Stimulated activated CD8-positive, alpha-beta memory T cell treated with anti-CD3 and anti-CD28 coated beads, Interleukin-15, amount 100 ng/mL, for 4 hours (primary cell): ENCODE data around the gene SLC10A7.

Source experiments
- DNase-seq, 2 donors: peaks; one replicate each; pipeline ENCODE4 v3.0.0-alpha.2; 2020; ENCODE audit warnings: low read depth in 2 of 2

Gene SLC10A7

GRCh38 chr4:146495269-146495668, 26.5 kb downstream of the SLC10A7 start:
- no peak for DNase-seq

DNA sequence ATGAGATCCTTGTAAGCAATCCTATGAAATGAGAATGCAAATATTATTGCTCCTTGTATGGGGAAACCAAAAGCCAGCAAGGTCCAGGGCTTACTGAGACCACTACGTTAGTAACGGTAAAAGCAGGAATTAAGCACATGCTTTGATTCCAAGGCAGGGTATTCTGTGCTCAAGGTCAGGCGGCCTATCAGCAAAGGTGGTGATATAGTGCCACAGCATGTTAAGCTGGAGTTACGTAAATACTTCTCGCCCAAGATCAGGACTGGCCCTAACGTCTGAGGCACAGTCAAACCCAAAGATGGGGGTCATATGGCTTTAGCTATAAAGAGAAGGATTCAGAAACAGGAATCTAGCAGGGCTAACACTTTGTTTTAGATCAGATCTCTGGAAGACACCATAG, 27.6 kb downstream of the SLC10A7 start:
- DNase-seq, result no peak

DNA sequence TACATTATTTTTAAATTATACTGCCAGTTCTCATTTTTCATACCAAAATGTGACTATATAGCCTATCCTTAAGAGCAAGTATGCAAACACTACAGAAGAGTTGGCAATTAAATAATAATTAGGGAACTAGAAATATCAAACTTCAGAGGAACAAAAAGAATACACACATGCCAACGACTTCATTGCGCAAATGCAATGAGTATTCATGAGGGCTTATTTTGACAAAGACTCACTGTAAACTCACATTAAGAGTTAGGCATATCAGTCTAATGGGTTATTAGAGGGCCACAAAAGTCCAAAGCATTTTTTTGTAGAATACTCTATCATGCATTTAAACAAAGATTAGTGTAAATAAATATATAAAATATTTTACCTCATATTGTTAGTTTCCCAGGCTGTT, 31.6 kb downstream of the SLC10A7 start:
- DNase-seq, result no peak

DNA sequence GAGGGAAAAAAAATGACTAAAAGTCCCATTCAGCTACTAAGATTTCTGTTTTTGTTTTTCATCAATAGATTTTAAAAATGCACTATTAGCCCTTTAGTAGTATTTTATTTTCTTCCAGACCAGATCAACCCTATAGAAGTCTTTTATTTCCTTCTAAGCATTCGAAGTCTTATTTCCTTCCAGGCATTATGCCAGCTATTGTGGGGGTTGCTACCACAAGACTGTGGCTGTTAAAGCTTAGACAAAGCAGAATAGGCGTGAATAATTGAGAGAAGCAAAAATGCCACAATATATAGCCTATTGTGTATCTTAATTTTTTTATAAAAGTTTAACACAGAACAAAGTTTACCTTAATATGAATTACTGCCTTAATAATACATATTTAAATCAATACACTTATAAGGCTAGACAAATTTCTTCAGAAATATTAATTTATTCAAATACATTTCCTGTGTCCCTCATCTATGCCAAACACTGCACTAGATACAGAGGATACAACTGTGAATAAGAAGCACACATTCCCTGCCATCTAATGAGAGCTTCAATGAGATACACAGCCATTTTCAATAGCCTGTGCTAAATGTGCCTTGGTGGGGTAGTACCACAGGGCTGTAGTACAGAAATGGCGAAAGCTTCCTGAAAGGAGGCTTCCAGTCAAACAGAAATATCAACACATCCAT, 33.1 kb downstream of the SLC10A7 start:
- DNase-seq, result no peak

DNA sequence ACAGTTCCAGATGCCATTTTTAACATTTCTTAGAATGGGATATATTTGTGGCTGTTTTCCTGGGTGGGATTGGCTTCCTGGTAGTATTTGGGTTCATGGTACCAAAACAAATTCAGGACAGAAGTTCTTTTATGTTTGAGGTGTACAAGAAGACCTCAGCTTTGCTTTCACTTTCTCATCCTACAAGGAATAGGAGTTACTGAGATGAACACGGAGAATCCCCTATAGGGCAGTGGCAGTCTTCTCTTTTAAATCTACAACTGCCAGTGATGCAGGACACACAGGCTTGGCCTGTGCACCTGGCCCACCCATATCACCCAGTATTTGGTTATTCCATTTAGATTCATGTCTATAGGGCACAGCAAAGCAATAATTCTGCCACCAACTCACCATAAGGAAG, 35.2 kb downstream of the SLC10A7 start:
- DNase-seq, result no peak

DNA sequence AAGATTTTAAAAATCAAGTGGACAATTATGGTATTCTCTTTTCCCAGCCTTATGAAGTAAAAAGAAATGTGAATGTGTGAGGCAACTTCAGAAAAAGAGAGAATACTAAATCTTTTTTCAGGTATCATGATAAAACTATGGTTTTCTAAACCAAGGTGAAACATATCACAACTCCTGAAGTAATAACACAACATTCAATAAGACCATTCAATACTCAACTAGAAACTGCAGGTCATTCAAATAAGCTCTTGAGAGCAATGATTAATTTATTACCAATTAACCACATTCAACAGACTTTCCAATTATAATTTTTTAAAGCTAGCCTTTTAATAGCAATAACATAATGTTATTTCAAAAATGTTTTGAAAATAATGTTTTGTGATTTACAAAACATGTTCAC, 35.8 kb downstream of the SLC10A7 start:
- no peak for DNase-seq

DNA sequence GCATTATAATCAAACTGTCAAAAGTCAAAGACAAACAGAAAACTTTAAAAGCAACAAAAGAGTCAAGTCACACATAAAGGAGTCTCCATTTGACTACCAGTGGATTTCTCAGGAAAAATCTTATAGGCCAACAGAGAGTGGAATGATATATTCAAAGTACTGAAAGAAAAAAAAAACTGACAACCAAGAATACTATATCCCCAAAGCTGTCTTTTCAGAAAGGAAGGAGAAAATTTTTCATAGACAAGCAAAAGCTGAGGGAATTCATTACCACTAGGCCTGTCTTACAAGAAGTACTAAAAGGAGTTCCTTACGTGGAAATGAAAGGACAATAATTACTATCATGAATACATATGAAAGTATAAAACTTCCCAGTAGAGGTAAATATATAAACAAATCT, 39.0 kb downstream of the SLC10A7 start:
- no peak for DNase-seq

DNA sequence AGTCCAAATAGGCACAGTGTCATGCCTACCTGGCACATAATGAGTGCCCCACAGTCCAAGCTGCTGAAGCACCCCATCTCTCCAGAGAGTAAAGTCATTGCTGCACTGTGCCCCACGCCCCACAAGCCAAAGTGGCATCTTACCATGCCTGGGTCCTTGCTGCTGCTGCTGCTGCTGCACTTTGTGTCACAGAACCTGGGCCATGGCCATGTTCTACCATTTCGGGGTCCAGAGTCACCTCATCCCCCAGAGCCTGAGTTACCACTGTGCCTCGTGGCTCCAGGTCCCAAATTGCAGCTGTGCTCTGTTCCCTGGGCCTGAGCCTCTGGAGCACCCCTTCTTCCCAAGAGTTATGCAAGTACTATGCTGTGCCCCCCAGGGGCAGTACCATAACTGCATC, 40.5 kb downstream of the SLC10A7 start:
- DNase-seq, result no peak

GRCh38 chr4:146478009-146478408, 43.7 kb downstream of the SLC10A7 start:
- DNase-seq, result no peak

GRCh38 chr4:146477054-146477453, 44.7 kb downstream of the SLC10A7 start:
- no peak for DNase-seq

GRCh38 chr4:146472404-146472803, 49.3 kb downstream of the SLC10A7 start:
- DNase-seq, result no peak

DNA sequence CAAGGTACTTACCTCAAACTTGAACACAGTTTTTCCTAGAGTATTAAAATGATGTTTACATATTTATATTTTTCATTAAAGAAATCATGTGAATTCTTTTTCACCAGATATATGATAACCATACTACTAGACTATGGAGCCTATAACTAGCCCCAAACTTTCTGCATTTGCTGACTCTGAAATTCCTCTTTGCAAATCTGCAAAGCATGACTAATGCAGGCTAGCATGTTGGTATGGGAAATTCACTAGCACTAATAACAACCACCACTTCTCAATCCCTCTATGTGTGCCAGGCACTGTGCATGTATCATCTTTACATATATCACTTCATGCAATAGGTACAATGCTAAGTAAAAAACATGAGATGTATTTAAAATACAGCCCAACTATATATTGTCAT, 51.1 kb downstream of the SLC10A7 start:
- DNase-seq, result no peak

- no peak for DNase-seq
Measured at GRCh38 chr4:146469022-146469421, 52.7 kb downstream of the SLC10A7 start.

- no peak for DNase-seq
Measured at GRCh38 chr4:146465628-146466027, 56.1 kb downstream of the SLC10A7 start.

GRCh38 chr4:146462251-146462650, 59.5 kb downstream of the SLC10A7 start:
- DNase-seq, result no peak

DNA sequence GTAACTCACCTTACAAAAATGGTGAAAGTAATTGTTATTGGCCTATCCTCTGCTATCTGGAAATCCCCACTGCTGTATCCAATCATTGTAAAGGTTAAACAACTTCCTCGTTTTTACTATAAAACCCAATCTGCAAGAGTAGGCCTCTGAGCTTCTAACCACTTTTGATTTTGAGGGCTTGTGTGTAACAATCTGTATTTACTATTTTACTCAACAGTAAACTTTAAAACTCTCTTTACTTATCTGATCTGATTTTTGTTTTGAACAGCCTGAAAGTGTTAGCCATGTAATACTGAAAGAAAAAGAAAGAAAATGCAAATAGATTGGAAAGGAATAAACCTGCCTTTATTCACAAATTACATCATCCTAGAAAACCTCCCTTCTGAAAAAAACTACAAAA, 63.1 kb downstream of the SLC10A7 start:
- no peak for DNase-seq

GRCh38 chr4:146456681-146457080, 65.1 kb downstream of the SLC10A7 start:
- DNase-seq, result no peak

DNA sequence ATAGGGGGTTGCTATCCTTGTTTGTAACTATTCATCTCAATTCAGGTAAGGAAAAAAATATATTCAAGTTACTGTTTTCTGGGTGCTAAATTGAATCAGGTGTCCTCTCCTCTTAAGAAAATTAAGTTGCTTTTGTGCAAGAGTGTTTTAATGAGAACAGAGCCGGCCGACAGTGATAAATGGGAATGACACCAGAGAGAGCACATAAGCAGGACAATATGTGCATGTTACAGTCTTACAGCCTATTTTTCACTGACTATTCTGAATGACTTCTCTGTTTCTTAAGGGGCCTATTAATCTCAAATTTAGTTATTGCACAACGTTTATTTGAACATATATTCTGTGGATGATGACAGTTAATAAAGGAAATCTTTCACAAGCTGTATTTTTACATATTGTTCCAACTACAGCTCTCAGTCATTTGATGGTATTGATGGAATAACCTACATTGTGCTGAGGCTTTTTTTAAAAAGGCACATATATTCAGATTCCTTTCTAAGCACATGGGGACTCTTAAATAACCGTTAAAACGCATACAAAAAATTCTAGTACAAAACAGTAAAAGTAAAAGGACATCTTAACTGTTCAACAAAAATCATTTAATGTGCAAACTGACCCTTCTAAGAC, 68.4 kb downstream of the SLC10A7 start:
- DNase-seq, result no peak

GRCh38 chr4:146450524-146450923, 71.2 kb downstream of the SLC10A7 start:
- DNase-seq, result no peak

DNA sequence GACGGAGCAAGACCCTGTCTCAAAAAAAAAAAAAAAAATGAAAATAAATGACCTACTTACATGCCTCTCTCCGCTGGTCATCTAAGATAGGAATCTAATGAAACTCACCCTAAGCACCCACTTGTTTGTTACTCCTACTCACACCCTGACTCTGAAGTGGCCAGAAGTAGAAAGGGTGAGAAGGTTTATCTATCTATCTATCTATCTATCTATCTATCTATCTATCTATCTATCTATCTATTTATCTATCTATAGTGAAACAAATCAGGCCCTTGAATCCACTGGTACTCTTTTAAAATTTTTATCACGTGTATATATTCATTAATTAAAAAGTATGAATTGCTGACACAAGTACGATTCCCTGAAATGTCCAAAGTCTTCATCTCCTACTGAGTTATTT, 75.2 kb downstream of the SLC10A7 start:
- no peak for DNase-seq

DNA sequence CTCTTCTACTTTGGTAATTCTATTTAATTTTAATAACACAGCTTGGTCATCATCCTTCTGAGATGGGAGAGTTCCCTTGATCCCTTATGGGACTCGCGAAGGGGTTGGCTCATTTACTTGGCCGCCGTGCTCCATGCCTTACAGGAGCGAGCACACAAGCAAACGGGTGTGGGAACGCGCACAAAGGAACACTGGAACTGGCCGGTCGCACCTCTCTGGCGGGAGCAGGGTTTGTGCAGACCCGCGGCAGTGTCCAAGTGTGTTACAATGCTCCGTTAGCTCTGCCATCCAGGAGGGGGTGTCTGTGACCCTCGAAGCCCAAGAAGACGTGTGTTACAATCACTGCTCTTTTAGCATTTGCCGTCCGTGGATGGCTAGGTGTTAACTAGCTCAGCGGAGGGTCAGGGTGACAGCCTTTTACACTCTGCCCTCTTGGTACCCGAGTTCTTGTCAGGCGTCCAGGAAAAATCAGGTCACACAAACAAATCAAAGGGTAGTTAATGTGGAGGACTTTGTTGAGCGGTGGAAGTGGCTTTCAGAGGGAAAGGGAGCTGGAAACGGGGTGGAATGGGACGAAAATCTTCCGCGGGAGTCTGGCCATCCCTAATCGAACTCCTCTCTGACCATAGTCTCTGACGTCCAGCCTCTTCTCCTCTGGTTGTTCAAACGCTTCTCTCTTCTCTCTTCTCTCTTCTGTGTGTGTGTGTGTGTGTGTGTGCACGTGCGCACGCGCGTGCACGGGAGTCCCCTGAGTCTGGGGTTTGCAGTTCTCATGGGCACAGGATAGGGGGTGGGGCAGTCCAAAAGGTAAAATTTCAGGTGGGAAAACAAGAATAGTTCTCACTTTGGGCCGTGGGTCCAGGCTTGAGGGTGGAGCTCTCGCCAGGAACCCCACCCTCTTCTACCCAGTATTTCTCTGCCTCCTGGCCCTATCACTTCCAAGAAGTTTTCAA, 76.3 kb downstream of the SLC10A7 start:
- no peak for DNase-seq

DNA sequence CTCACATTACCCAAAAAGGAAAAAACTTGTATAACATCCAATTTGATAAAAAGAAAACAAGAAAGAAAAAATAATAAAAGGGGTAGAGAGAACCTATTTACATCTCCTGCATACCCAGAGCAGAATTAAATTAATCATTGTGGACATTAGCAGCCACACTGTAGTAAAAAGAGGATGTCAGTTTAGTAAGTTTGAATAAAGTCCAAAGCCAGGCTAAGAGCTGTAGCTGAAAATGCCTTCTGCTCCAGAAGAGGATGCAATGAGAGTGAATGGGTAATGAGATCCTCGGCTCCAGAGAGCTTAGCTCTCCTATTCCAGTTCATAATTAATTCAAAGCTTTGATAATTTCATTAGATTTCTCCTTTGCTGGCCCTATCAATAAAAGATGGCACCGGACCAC, 78.2 kb downstream of the SLC10A7 start:
- no peak for DNase-seq

DNA sequence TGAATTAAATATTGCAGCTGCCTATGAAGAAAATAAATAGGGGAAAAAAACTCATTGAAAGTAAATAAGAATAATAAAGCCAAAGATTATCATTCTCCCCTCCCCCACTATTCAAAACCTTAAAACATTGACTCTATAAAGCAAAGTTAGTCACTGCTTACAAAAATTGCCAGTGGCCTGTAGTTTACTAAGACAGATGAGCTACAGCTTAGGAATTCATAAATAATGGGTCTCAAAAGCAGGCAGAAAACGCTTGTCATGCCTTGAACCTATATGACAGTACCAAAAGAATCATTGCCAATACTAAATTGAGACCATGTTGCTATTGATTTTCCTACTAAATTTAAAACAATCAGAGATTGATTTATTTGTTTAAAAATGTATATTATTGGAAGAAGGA, 78.9 kb downstream of the SLC10A7 start:
- DNase-seq, result no peak
